HG03575 (cell line): Measurements from ENCODE around the gene TECPR2.

Experiments
- ATAC-seq: cut with Tn5 transposase; IDR thresholded peaks from one replicate; pipeline ENCODE4 v1.9.1; 2021; ENCODE audit not compliant: unreplicated experiment, insufficient number of reproducible peaks, low FRiP score; ENCODE audit errors: extremely low read depth

Gene TECPR2

DNA sequence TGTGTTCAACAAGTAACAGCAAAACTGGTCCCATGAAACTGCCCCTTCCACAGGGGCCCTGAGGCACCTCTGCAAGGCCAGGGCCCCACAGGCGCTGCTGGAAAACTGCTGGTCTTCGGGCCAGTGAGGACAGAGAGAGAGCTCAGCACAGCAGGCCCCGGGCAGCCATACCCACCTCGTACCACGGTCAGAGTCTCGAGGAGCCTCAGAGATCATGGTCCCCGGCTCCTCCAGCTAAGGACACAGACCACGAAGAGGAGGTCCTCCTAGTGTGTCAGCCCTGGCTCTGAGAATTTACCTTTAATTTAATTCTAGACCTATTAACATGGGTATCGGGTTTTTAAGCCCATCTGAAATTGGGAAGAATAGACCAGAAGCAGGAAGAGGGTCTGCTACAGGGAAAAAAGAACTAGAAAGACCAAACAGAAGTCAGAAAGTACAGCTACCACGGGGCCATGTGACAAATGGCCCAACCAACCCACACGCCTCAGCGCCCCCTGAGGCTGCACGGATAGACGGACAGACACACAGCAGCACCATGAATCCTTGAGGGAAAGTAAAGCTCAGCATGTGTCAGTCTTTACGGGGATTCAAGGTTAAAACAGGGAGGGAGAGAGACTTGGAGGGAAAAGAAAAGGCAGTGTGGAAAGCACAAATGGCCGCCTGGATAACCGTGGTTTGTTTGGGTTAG, 123.9 kb downstream of the TECPR2 start:
- no peak for ATAC-seq

DNA sequence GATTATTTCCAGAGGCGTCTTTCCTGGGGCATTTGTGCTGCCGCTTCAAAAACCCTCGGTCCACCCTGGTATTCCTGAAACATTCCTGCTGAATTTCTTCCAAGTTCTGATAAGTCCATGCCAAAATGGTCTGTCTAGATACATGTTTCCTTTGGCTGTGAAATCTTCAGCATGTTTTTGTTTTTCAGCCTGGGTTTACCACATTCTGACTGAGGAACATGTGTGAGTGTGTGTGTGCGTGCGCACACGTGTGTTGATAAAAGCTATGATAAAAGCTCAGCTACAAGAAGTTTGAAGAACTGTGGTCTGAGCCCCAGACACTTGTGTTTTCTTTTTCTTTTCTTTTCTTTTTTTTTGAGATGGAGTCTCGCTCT, 124.5 kb downstream of the TECPR2 start:
- ATAC-seq, result no peak

- ATAC-seq, result no peak
Observed at GRCh38 chr14:102490456-102490855, 127.7 kb downstream of the TECPR2 start.

DNA sequence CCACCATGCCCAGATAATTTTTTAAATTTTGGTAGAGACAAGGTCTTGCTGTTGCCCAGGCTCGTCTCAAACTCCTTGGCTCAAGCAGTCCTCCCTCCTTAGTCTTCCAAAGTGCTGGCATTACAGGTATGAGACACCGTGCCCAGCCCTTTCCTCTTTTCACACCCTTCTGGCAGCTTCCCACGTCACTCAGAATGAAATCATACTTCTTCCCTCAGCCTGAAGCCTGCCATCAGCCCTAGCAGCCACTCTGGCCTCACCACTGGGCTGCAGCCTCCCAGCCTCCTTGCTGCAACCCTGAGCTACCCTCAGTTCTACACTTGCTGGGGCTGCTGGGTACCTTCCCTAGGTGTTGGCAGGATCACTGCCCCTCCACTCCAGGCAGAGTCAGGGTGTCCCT, 128.6 kb downstream of the TECPR2 start:
- ATAC-seq, result no peak

GRCh38 chr14:102491786-102492530, 129.2 kb downstream of the TECPR2 start:
- ATAC-seq, result no peak

GRCh38 chr14:102492531-102492910, 129.8 kb downstream of the TECPR2 start:
- ATAC-seq, result no peak

- no peak for ATAC-seq
Observed at GRCh38 chr14:102493096-102493495, 130.4 kb downstream of the TECPR2 start.

DNA sequence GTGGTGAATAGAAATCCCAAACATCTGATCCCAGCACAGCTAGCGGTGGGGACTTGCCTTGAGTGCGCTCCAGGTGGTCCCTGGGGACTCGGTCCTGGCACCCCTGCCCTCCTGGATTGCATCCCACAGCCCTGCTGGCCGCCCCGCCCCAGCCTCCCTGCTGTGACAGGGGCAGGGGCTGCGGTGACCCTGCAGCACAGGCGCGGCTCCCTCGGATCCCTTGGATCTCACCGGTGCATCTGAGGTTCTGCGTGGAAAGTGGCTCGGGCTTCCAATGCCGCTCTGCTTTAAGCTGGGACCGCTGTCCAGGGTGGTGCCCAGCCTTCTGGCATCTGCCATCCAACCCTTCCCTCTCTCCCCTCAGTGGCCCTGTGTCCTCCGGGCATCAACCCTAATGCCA, 130.8 kb downstream of the TECPR2 start:
- ATAC-seq, result no peak

DNA sequence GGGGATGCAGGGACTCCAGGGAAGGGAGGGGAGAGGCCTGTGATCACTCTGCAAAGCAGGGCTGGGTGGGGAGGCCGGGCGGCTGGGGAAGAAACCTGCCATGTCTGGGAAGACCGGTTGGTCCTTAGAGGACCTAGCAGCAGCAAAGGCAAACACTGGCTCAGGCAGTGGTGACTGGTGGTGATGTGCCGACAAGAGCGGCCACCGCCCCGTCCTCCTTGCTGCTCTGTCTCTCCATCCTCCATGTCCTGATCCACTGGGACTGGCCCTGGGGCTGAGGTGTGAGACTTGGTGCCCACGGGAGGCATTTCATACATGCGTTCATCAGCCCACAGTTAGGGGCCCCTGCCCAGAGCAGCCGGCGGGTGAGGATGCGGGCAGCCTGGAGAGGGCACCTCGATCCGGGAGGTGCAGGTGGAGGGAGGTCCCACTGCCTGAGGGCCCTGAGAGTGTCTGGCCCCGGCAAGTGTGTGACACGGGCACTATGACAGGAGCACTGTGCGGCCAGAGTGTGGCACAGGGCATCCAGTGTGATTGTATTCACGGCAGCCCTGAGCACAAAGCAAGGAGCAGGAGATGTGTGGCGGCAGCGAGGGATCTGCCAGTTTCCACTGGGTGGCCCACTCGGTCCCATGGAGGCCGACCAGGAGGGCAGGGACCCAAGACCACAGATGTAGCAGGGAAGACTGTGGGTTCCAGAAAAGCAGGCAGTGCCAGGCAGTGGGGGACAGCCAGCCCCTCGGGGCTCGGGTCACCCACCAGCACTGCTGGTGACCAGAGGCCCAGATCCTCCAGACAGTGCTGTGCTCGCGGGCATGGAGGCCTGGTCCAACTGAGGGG, 133.0 kb downstream of the TECPR2 start:
- no peak for ATAC-seq

DNA sequence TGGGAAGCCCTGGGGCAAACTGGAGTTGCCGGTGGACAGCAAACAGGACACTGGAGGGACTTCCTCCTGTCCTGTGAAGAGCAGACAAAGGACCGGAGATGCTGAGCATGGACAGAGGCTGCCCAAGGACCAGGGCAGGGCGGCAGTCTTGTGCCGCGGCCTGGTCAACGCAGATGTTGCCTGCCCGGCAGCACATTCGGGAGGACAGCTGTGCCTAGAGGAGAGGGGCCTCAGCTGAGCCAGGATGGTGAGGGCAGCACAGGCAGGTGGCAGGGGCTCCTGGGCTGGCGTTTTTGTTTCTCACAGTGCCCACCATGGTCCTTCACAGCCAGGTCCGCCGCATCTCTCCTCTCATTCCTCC, 133.6 kb downstream of the TECPR2 start:
- no peak for ATAC-seq

DNA sequence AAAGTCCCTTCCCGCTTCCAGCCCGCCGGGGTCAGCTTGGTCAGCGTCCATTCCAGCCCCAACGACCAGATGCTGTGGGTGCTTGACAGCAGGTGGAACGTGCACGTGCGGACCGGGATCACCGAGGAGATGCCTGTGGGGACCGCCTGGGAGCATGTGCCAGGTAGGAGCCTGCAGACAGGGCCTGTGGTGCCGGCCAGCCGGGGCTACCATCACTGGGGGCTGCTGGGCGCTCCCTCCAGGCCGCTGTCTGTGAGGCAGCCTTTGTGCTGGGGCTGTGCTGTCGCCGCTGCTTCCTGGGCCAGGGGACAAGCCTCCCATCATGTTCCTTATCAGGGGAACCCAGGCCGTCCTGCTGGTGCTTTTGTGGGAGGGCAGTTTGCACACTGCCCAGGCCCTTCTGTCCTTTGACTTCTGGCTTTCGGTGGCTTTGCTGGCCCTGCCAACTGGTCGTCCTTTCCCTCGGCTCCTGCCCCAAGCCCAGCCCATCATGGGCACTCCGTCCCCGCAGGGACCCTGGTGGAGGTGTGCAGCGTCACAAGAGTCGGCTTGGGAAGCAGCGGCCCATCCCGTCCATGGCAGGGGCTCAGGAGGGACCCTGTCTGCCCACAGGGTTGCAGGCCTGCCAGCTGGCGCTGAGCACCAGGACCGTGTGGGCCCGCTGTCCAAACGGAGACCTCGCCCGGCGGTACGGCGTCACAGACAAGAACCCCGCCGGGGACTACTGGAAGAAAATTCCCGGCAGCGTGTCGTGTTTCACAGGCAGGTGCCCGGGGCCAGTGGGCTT, 134.4 kb downstream of the TECPR2 start:
- no peak for ATAC-seq

DNA sequence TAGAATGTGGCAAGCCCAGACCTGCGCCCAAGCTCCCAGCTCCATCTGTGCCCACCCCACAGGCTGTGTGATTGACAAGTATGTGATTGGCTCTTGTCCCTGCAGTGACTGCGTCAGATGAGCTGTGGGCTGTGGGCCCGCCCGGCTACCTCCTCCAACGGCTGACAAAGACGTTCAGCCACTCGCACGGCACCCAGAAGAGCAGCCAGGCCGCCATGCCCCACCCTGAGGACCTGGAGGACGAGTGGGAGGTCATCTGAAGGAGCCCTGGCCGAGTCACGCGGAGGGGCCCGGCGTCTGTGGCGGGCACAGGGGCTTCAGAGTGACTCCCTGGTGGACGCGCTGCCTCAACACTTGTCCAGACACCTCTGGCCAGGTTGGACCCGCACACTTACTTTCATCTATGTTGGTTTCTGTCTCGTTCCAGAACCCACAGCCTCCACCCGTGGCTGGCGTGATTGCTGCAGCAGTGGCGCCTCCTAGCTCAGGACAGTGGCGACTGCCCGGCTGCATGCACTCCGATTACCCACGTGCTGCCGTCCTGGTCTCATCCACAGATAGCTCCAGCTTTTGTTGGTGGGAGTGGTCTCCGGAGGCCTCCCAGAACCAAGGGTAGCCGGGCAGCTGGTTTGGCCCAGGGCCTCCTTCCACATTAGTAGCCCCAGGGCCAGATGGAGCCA, 135.4 kb downstream of the TECPR2 start:
- no peak for ATAC-seq

- no peak for ATAC-seq
Observed at GRCh38 chr14:102498678-102499265, 136.0 kb downstream of the TECPR2 start.

DNA sequence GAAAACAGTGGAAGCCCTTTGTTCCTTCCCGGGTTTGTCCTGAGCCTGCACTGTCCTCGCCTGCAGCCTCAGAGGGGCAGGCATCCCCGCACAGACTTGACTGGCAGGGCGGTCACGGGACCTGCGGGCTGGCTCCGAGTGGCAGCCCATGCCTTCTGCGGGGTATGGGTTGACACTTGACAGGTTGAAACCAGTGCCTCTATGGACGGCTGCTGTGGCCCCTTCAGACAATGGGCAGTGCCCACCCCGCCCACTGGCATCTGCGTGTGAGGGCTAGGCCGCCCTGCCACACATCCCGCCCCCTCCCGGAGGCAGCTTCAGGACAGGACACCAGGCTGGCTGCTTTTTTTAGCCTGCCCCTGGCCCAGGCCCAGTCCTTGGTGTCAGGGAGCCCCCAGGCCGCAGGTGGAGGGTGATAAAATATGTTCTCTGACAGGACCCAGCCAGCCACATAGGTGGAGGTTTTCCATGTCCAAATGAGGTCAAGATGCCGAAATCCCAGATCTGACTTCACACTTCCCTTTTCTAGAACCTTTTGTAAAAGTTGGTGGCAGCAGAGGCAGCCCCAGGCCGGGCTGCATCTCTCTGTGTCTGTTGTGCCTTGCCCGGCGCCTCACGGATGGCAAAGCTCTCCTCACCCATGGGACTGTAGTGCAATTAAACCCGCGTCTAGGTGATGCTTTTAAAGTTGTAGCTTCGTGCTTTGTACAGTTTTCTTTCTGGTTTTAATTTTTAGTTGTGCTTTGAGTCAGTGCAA, 136.8 kb downstream of the TECPR2 start:
- ATAC-seq, result no peak

- no peak for ATAC-seq
Observed at GRCh38 chr14:102500158-102500662, 137.5 kb downstream of the TECPR2 start.

DNA sequence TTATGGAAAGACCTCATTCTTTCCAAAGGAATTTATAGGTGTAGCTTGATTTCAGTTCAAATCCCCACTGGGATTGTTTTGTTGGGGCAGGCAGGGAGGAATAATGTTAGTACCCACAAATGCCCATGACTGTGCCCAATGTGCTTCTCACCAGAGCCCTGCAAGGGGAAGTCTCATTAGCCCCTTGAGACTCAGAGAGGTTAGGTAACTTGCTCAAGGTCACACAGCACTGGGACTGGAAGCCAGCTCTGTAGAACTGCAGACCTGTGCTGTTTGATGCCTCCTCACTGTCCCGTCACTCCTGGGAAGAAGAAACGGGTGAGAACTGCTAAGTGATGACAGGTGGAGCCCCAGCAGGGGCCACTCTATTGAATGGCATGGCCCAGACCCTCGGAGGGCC, 138.0 kb downstream of the TECPR2 start:
- no peak for ATAC-seq

DNA sequence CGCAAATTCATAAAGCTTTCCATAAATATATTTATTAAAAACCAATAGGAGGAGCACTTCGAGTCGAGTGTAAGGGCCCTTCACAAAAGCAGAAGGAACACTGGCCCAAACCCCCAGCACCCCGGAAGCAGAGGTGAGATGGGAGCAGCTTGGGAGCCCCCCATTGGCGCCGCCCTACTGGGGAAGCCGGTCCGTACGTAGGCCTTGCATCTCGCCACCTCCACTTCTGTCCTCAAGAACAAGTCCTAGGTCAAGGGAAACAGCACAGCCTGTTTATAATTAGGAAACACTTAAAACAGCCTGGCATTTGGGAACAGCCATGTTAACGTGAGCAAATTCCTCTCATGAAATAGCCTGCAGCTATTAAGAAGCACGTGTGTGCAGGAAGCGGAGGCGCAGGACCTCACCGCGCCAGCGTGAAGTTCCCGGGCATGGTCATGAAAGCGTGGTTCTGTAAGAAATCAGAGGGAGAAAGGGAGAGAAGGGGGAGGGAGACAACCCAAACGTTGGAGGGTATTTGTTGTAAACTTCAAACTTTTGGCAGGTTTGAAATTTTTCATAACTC, 139.1 kb downstream of the TECPR2 start:
- no peak for ATAC-seq
